Chondrocyte (in vitro differentiated cells): ENCODE data around the gene STK32B. TPM values are rescaled to one million over a fixed set of nuclear protein-coding genes. Genes with fewer than 3 reads are reported as not detected.

Source experiments
- DNase-seq: peaks from one replicate; pipeline ENCODE4 v3.0.0; 2021; ENCODE audit warnings: mixed read lengths, low spot score
- H3K27ac Mint-ChIP-seq: one replicate; pipeline ENCODE4 v1.8.0; 2021; ENCODE audit warnings: mild to moderate bottlenecking, moderate library complexity, mixed read lengths; ENCODE audit not compliant: unreplicated experiment
- H3K27me3 Mint-ChIP-seq: 2 replicates; pipeline ENCODE4 v1.8.0; 2021; ENCODE audit warnings: low read depth, mixed read lengths
- H3K36me3 Mint-ChIP-seq: 2 replicates; pipeline ENCODE4 v1.8.0; 2021; ENCODE audit warnings: low read depth, mixed read lengths
- H3K4me1 Mint-ChIP-seq: 2 replicates; pipeline ENCODE4 v1.8.0; 2021; ENCODE audit warnings: low read depth, mild to moderate bottlenecking, mixed read lengths
- H3K4me3 Mint-ChIP-seq: one replicate; pipeline ENCODE4 v1.8.0; 2021; ENCODE audit warnings: mild to moderate bottlenecking, moderate library complexity, mixed read lengths; ENCODE audit not compliant: unreplicated experiment
- H3K9me3 Mint-ChIP-seq: 2 replicates; pipeline ENCODE4 v1.8.0; 2021; ENCODE audit warnings: low read depth, mixed read lengths
- total RNA-seq: library from RNA; stranded (reverse); gene quantifications from 3 replicates; pipeline ENCODE4 v1.2.1, GENCODE V29; 2021
- TF ChIP-seq, protein P1 (sequence below): fragments of 200-600 bp; sonication (generic); IDR thresholded peaks from 2 replicates; pipeline ENCODE4 v1.5.0; 2021; ENCODE audit warnings: antibody characterized with exemption, mild to moderate bottlenecking, moderate library complexity

The STK32B gene
- total RNA-seq, 1 donor from 2014 or later: 14.2 TPM

DNA sequence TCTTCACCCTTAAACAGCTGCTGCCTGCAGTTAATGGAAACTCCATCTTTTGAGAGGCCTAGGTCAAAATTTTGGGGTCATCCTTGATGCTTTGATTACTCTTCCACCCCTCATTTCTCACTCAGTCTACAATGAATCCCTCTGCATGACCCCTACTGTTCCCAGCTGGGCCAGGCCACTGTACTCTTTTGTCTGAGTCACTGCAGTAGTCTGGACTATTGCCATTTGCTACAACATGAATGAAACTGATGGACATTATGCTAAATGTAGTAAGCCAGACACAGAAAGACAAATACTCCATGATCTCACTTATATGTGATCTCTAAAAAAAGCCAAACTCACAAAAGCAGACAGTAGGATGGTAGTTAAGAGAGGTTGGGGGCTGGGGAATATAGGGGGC, 28.3 kb downstream of the STK32B start:
- TF ChIP-seq, protein P1, sequence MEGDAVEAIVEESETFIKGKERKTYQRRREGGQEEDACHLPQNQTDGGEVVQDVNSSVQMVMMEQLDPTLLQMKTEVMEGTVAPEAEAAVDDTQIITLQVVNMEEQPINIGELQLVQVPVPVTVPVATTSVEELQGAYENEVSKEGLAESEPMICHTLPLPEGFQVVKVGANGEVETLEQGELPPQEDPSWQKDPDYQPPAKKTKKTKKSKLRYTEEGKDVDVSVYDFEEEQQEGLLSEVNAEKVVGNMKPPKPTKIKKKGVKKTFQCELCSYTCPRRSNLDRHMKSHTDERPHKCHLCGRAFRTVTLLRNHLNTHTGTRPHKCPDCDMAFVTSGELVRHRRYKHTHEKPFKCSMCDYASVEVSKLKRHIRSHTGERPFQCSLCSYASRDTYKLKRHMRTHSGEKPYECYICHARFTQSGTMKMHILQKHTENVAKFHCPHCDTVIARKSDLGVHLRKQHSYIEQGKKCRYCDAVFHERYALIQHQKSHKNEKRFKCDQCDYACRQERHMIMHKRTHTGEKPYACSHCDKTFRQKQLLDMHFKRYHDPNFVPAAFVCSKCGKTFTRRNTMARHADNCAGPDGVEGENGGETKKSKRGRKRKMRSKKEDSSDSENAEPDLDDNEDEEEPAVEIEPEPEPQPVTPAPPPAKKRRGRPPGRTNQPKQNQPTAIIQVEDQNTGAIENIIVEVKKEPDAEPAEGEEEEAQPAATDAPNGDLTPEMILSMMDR: no peak
- Mint-ChIP-seq H3K27me3 (no peaks in the 10 kb centered on the region), H3K4me3 (no peak overlapping the region), H3K9me3 (peaks cover 18% of the 10 kb centered on the region), H3K4me1 (peaks cover 40% of the 10 kb centered on the region), H3K27ac (peak overlapping the region; percentile 64), H3K36me3 (peaks cover 2% of the 10 kb centered on the region)
- DNase-seq: no peak

DNA sequence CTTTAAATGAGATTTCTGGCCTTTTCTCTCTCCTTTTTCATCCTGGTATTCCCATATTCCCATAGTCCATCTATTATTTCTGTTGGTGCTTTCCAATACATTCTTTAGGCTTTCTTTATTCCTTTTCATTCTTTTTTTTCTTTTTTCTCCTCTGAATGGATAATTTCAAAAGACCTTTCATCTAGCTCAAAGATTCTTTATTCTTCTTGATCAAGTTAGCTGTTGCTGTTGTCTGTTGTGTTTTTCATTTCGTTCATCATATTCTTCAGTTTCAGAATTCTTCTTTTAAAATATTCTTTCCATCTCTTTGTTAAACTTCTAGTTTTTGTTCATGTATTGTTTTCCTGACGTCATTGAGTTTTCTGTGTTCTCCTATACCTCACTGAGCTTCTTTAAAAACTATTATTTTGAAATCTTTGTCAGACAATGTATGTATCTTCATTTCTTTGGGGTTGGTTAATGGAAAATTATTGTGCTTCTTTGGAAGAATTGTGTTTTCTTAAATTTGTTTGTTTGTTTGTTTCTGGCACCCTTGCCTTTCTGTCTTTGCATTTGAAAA, 30.2 kb downstream of the STK32B start:
- DNase-seq: no peak
- no peak overlapping the region for H3K27ac Mint-ChIP-seq
- H3K4me1 Mint-ChIP-seq: peaks cover 52% of the 10 kb centered on the region
- H3K36me3 Mint-ChIP-seq: peaks cover 7% of the 10 kb centered on the region
- peaks cover 30% of the 10 kb centered on the region for H3K9me3 Mint-ChIP-seq
- TF ChIP-seq, protein P1: no peak
- H3K4me3 Mint-ChIP-seq: no peak overlapping the region
- no peaks in the 10 kb centered on the region for H3K27me3 Mint-ChIP-seq

DNA sequence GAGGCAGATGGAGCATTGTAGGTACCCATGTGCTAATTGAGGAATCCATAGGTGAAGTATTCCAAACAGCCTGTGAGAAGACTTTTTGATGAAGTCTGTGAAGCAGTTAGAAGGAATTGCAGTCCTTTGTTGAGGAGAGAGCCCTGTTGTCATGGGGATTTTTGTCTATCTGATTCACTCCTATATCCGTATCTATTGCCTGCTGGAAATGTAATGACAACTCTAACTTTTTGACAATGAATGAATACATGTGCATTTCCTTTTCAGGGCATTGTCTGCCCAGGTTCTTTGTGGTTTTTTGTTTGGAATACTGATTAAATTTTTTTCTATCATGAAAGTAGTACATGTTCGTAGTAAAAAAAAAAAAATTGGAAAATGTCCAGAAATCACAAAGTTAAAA, 31.1 kb downstream of the STK32B start:
- DNase-seq: no peak
- peaks cover 52% of the 10 kb centered on the region for H3K4me1 Mint-ChIP-seq
- H3K36me3 Mint-ChIP-seq: peaks cover 7% of the 10 kb centered on the region
- peaks cover 33% of the 10 kb centered on the region for H3K9me3 Mint-ChIP-seq
- TF ChIP-seq, protein P1: no peak
- H3K27ac Mint-ChIP-seq: peak overlapping the region; percentile 43
- no peaks in the 10 kb centered on the region for H3K27me3 Mint-ChIP-seq
- no peak overlapping the region for H3K4me3 Mint-ChIP-seq

DNA sequence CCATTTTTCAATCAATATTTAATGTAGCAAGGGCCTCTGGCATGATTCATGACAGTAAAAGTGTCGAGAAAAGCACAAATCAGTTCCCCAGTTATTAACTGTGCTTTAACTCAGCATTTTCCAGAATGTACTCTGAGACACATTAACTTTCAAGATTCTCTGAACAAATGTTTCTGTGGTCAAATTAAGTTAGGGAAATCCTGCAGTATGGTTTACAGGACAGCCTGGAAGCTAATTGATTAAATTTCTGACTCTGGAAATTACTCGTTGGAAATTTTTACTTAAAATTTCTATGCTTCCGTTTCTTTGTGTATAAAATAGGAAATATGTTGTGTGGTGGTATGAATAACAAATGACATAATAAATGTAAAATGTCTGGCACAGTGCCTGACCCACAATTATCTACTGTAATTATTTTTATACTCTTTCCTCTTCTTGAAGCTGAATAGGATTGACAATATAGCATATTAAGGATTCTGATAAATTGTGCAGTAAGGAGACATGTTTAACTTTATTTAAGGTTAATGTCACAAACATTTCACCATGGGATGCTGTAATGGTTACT, 33.7 kb downstream of the STK32B start:
- TF ChIP-seq, protein P1: no peak
- Mint-ChIP-seq H3K27ac (peak overlapping the region; percentile 74), H3K27me3 (no peaks in the 10 kb centered on the region), H3K9me3 (peaks cover 36% of the 10 kb centered on the region), H3K4me3 (no peak overlapping the region), H3K4me1 (peaks cover 40% of the 10 kb centered on the region), H3K36me3 (peaks cover 10% of the 10 kb centered on the region)
- no peak for DNase-seq

DNA sequence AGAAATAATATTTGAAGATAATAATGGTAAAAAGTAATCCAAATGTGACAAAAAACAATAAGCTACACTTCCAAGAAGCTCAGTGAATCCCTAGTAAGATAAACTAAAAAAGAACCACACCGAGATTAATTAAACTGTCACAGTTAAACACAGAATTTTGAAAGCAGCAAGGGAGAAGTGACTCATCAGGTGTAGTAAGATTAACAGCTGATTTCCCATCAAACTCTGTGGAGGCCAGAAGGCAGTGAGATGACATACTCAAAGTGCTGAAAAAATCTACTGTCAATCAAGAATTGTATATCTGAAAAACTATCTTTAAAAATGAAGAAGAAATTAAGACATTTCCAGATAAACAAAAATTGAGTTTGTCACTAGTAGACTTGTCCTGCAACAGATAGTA, 35.3 kb downstream of the STK32B start:
- H3K27ac Mint-ChIP-seq: no peak overlapping the region
- H3K27me3 Mint-ChIP-seq: no peaks in the 10 kb centered on the region
- TF ChIP-seq, protein P1: no peak
- peaks cover 7% of the 10 kb centered on the region for H3K36me3 Mint-ChIP-seq
- peaks cover 29% of the 10 kb centered on the region for H3K4me1 Mint-ChIP-seq
- peaks cover 30% of the 10 kb centered on the region for H3K9me3 Mint-ChIP-seq
- DNase-seq: no peak
- H3K4me3 Mint-ChIP-seq: no peak overlapping the region
